ENCODE measurements around the gene EFCAB6.

GRCh38 chr22:43628250-43628649 lies 183.9 kb downstream of the EFCAB6 start:
- TF ChIP-seq CTCF (IDR thresholded peaks at IDR 0.05; ENCODE audit: borderline replicate concordance, extremely low read depth, low read length, poor library complexity, severe bottlenecking) (no peak), EZH2 (IDR thresholded peaks at IDR 0.05; ENCODE audit: borderline replicate concordance, low read depth, low read length, severe bottlenecking) (no peak)
